ENCODE data around the gene RBM22. TPM values are rescaled to one million over a fixed set of nuclear protein-coding genes. Genes with fewer than 3 reads are reported as not detected.

RBM22 gene
- total RNA-seq, 1 experiment from 2014 or later, result 57.3 TPM

DNA sequence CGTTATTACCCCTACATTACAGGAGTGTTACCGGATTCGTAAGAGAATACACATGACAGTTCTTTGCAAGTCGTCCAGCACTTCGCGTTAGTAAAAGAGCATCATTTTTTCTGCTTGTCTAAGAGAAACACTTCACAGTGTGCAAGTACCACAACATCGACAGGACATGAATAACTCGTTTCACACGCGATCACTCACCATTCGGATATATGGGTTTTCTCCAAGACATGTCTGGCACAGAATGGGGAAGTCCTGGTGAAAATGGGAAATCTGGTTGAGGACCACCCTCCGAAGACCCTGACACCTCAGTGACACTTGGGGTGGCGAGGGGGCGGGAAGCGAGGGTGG lies 642 bp downstream of the RBM22 start:
- no peak for DNase-seq
- Histone ChIP-seq H3K79me2 (ENCODE audit: low read depth) (peaks cover 29% of the 10 kb centered on the region), H3K36me3 (ENCODE audit: low read depth) (peaks cover 38% of the 10 kb centered on the region), H3K9me3 (ENCODE audit: insufficient read depth, low read depth) (no peaks in the 10 kb centered on the region), H3K9me2 (ENCODE audit: insufficient read depth) (no peaks in the 10 kb centered on the region), H2AFZ (peak overlapping the region; percentile 96), H3K27me3 (ENCODE audit: insufficient read depth, low read depth) (no peaks in the 10 kb centered on the region), H3K4me2 (peak overlapping the region; percentile 92), H4K20me1 (ENCODE audit: insufficient read depth) (peaks cover 4% of the 10 kb centered on the region; the same call in 1 of the 2 replicates), H3K4me1 (replicated peaks; ENCODE audit: insufficient read depth) (peaks cover 20% of the 10 kb centered on the region; the same call in 1 of the 2 replicates), H3K27ac (peak overlapping the region; percentile 59), H3F3A (ENCODE audit: insufficient read depth, low read depth) (peaks cover 6% of the 10 kb centered on the region; the same call in 1 of the 2 replicates), H3K4me3 (peak overlapping the region; percentile 86)
- ChIA-PET CTCF (interaction anchor here (1.1 to 2.1 kb wide), 4 partner anchors 58 to 140 kb away, joined by 3 to 13 read pairs (median 8); no protein-coding TSS in a partner anchor), POLR2A (ENCODE audit: unreplicated experiment) (interaction anchor here (0.6 to 0.7 kb wide), 2 partner anchors 16 to 912 kb away, joined by 4 to 5 read pairs; no protein-coding TSS in a partner anchor)
- intact Hi-C loops (cut with micrococcal nuclease; ENCODE audit: unreplicated experiment), result loop anchor here (2.0 kb wide), 2 partner anchors 139 to 251 kb away; partner anchors contain the start of gene RPS14
- BruUV-seq (replicated peaks), result no TSS peak
- TF ChIP-seq, protein P1, sequence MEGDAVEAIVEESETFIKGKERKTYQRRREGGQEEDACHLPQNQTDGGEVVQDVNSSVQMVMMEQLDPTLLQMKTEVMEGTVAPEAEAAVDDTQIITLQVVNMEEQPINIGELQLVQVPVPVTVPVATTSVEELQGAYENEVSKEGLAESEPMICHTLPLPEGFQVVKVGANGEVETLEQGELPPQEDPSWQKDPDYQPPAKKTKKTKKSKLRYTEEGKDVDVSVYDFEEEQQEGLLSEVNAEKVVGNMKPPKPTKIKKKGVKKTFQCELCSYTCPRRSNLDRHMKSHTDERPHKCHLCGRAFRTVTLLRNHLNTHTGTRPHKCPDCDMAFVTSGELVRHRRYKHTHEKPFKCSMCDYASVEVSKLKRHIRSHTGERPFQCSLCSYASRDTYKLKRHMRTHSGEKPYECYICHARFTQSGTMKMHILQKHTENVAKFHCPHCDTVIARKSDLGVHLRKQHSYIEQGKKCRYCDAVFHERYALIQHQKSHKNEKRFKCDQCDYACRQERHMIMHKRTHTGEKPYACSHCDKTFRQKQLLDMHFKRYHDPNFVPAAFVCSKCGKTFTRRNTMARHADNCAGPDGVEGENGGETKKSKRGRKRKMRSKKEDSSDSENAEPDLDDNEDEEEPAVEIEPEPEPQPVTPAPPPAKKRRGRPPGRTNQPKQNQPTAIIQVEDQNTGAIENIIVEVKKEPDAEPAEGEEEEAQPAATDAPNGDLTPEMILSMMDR (conservative IDR thresholded peaks at IDR 0.05), result no peak
- TF ChIP-seq EZH2 (IDR thresholded peaks at IDR 0.05; ENCODE audit: low read depth), result no peak

DNA sequence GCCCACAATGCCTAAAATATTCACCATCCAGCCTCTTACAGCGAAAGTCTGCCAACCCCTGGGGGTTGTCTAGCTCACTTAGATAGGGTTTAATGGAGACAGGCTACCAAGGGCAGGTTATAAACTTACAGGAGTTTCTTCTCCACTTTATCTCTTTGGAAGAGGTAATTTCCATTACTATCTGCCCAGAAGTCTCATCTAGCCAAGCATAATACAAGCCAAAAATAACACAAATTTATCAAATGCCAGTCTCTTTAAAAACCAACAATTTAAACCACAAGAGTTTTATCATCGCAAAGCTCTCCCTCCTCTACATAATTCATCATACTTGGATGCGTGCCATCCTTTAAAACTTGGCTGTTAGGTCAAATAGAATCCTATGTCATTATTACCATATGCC lies 6.2 kb downstream of the RBM22 start:
- H3K36me3 ChIP-seq (ENCODE audit: low read depth), result peaks cover 76% of the 10 kb centered on the region

GRCh38 chr5:150692276-150692675 lies 8.6 kb downstream of the RBM22 start:
- POLR2A ChIA-PET (ENCODE audit: unreplicated experiment), result no interaction called here
- CTCF ChIA-PET, result interaction anchor here (0.7 kb wide), 1 partner anchor 132 kb away, joined by 3 read pairs; no protein-coding TSS in a partner anchor
- Histone ChIP-seq H3K36me3 (ENCODE audit: low read depth) (peaks cover 57% of the 10 kb centered on the region), H2AFZ (no peak overlapping the region), H3F3A (ENCODE audit: insufficient read depth, low read depth) (peaks cover 32% of the 10 kb centered on the region; the same call in 1 of the 2 replicates), H3K4me3 (no peak overlapping the region), H4K20me1 (ENCODE audit: insufficient read depth) (no peaks in the 10 kb centered on the region), H3K4me1 (replicated peaks; ENCODE audit: insufficient read depth) (no peaks in the 10 kb centered on the region), H3K27ac (no peak overlapping the region), H3K79me2 (ENCODE audit: low read depth) (no peaks in the 10 kb centered on the region), H3K9me3 (ENCODE audit: insufficient read depth, low read depth) (no peaks in the 10 kb centered on the region), H3K4me2 (no peak overlapping the region), H3K27me3 (ENCODE audit: insufficient read depth, low read depth) (no peaks in the 10 kb centered on the region), H3K9me2 (ENCODE audit: insufficient read depth) (no peaks in the 10 kb centered on the region)
- BruUV-seq (replicated peaks), result no TSS peak
- no peak for TF ChIP-seq EZH2 (IDR thresholded peaks at IDR 0.05; ENCODE audit: low read depth)
- TF ChIP-seq, protein P1 (conservative IDR thresholded peaks at IDR 0.05), result no peak
- DNase-seq, result no peak
- intact Hi-C loops (cut with micrococcal nuclease; ENCODE audit: unreplicated experiment), result no loop called here

More for the DNA sequence above, 6.2 kb downstream of the RBM22 start:
- H3K9me3 ChIP-seq (ENCODE audit: insufficient read depth, low read depth), result no peaks in the 10 kb centered on the region
- peaks cover 7% of the 10 kb centered on the region; the same call in 1 of the 2 replicates for H3K4me1 ChIP-seq (replicated peaks; ENCODE audit: insufficient read depth)
- TF ChIP-seq, protein P1 (conservative IDR thresholded peaks at IDR 0.05), result no peak
- no peak for TF ChIP-seq EZH2 (IDR thresholded peaks at IDR 0.05; ENCODE audit: low read depth)
- H3K79me2 ChIP-seq (ENCODE audit: low read depth), result peaks cover 14% of the 10 kb centered on the region
- no peaks in the 10 kb centered on the region for H3K27me3 ChIP-seq (ENCODE audit: insufficient read depth, low read depth)
- no peak for DNase-seq
- H3F3A ChIP-seq (ENCODE audit: insufficient read depth, low read depth), result peaks cover 30% of the 10 kb centered on the region; the same call in 1 of the 2 replicates
- intact Hi-C loops (cut with micrococcal nuclease; ENCODE audit: unreplicated experiment), result no loop called here
- POLR2A ChIA-PET (ENCODE audit: unreplicated experiment), result no interaction called here
- H3K9me2 ChIP-seq (ENCODE audit: insufficient read depth), result no peaks in the 10 kb centered on the region
- no peak overlapping the region for H2AFZ ChIP-seq
- no TSS peak for BruUV-seq (replicated peaks)
- CTCF ChIA-PET, result no interaction called here
- no peak overlapping the region for H3K4me3 ChIP-seq
- no peak overlapping the region for H3K4me2 ChIP-seq
- H3K27ac ChIP-seq, result no peak overlapping the region
- H4K20me1 ChIP-seq (ENCODE audit: insufficient read depth), result peaks cover under 1% of the 10 kb centered on the region; the same call in 1 of the 2 replicates
